Measurements from ENCODE around the gene MVK. TPM values are rescaled to one million over a fixed set of nuclear protein-coding genes. Genes with fewer than 3 reads are reported as not detected.

Gene MVK
- total RNA-seq, 1 donor from 2014 or later, result 53.1 TPM

DNA sequence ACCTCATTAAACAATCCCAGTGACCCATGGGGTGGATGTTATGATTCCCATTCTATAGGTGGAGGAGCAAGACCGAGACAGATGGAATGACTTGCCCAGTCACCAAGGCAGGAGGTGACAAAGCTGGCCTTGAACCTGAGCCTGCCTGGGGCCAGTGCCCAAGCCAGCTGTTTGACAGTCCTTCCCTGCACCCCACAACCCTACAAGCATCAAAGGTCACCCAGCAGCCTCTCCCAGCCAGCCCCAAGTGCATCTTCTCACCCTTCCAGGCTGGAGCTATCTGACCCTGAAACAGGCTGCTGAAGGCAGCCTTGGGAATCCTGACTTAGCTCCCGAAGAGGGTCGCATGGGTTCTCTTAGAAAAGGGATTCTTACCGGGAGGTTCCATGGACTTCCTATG, 20.6 kb upstream of the MVK start:
- Histone ChIP-seq H3K4me3 (no peak overlapping the region), H3K27ac (no peak overlapping the region), H3K4me1 (no peaks in the 10 kb centered on the region), H3K9me3 (no peaks in the 10 kb centered on the region), H3K36me3 (peaks cover 0 to 4% of the 10 kb centered on the region in 2 donors), H3K27me3 (no peaks in the 10 kb centered on the region)
- intact Hi-C loops (cut with DNase I), result no loop called here
- DNase-seq (ENCODE audit: low spot score in 2 of 2), result no peak
- TF ChIP-seq, protein P1, sequence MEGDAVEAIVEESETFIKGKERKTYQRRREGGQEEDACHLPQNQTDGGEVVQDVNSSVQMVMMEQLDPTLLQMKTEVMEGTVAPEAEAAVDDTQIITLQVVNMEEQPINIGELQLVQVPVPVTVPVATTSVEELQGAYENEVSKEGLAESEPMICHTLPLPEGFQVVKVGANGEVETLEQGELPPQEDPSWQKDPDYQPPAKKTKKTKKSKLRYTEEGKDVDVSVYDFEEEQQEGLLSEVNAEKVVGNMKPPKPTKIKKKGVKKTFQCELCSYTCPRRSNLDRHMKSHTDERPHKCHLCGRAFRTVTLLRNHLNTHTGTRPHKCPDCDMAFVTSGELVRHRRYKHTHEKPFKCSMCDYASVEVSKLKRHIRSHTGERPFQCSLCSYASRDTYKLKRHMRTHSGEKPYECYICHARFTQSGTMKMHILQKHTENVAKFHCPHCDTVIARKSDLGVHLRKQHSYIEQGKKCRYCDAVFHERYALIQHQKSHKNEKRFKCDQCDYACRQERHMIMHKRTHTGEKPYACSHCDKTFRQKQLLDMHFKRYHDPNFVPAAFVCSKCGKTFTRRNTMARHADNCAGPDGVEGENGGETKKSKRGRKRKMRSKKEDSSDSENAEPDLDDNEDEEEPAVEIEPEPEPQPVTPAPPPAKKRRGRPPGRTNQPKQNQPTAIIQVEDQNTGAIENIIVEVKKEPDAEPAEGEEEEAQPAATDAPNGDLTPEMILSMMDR (IDR thresholded peaks at IDR 0.05), result no peak

DNA sequence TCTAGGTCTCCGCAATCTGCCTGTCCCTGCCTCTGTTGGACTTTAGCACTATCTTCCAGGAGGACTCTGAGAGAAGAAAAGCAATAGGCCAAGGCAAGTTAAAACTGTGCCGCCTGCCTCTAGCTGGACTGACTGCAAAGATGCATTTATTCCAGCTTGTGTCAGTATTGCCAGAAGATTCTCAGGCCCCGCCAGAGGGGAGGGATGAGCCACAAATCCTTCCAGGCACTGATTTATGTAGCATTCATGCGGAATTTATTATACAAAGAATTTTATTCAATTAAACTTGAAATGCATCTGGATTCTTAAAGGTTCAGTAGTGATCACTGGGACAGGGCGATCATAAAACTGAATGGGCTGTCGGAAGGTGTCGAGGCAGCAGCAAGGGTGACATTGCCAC, 20.1 kb upstream of the MVK start:
- no peaks in the 10 kb centered on the region for H3K27me3 ChIP-seq
- TF ChIP-seq, protein P1 (IDR thresholded peaks at IDR 0.05), result no peak

DNA sequence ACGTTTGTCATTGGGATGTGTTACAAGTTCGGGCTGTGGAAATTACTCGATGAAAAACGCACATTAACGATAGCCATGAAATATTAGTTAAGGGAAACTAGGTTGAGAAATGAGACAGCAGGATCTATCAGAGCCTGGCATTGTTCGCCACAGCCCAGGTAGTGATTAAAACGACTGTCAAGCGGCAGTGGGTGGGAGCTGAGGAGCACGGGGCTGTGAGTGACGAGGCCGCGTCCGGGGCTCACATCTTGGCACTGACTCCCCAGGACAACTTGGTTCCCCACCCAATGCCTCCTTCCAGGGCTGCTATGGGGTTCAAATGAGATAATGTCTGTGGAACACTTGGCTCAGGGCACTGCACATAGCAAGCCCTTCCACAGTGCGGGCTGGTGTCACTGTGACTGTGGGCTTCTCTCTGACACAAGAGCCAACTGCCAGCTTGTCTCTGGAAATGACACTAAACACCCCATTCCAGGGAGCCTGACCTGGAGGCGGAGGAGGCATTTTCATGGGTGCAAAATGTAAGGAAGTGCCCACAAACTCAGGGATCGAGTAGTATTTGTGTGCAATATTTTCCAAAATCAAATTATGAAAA, 19.6 kb upstream of the MVK start:
- H3K27me3 ChIP-seq, result no peaks in the 10 kb centered on the region
- DNase-seq (ENCODE audit: low spot score in 2 of 2), result no peak
- H3K4me3 ChIP-seq, result no peak overlapping the region
- TF ChIP-seq, protein P1 (IDR thresholded peaks at IDR 0.05), result no peak
- intact Hi-C loops (cut with DNase I), result no loop called here
- peaks cover 0 to 4% of the 10 kb centered on the region in 2 donors for H3K36me3 ChIP-seq
- no peaks in the 10 kb centered on the region for H3K4me1 ChIP-seq
- no peak overlapping the region for H3K27ac ChIP-seq
- no peaks in the 10 kb centered on the region for H3K9me3 ChIP-seq

More for the DNA sequence above, 20.1 kb upstream of the MVK start:
- DNase-seq (ENCODE audit: low spot score in 2 of 2), result no peak
- intact Hi-C loops (cut with DNase I), result no loop called here
- H3K4me1 ChIP-seq, result no peaks in the 10 kb centered on the region
- no peak overlapping the region for H3K27ac ChIP-seq
- no peaks in the 10 kb centered on the region for H3K9me3 ChIP-seq
- no peak overlapping the region for H3K4me3 ChIP-seq
- peaks cover 0 to 4% of the 10 kb centered on the region in 2 donors for H3K36me3 ChIP-seq

DNA sequence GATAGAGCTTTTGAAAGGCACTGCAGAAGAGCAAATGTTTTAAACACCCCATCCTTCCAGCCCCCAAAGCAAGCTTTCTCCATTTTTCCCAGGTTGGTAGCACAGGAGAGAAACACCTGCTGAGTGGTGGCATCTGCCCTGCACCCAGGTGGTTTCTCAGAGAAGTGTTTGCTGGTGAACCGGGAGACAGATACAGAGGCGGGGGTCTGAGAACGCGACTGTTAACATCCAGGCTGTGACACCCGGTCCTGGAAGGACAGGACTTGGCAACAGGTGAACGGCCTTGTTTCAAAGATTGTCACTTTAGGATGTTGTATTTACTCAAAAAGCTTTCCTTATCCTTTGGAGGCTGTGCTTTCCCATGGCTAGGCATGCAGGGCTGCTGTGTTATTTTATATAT, 18.8 kb upstream of the MVK start:
- H3K27ac ChIP-seq, result no peak overlapping the region
- TF ChIP-seq, protein P1 (IDR thresholded peaks at IDR 0.05), result no peak
- H3K36me3 ChIP-seq, result peaks cover 0 to 4% of the 10 kb centered on the region in 2 donors
- H3K4me3 ChIP-seq, result no peak overlapping the region
- DNase-seq (ENCODE audit: low spot score in 2 of 2), result no peak
- no peaks in the 10 kb centered on the region for H3K27me3 ChIP-seq
- no peaks in the 10 kb centered on the region for H3K9me3 ChIP-seq
- intact Hi-C loops (cut with DNase I), result no loop called here
- no peaks in the 10 kb centered on the region for H3K4me1 ChIP-seq

DNA sequence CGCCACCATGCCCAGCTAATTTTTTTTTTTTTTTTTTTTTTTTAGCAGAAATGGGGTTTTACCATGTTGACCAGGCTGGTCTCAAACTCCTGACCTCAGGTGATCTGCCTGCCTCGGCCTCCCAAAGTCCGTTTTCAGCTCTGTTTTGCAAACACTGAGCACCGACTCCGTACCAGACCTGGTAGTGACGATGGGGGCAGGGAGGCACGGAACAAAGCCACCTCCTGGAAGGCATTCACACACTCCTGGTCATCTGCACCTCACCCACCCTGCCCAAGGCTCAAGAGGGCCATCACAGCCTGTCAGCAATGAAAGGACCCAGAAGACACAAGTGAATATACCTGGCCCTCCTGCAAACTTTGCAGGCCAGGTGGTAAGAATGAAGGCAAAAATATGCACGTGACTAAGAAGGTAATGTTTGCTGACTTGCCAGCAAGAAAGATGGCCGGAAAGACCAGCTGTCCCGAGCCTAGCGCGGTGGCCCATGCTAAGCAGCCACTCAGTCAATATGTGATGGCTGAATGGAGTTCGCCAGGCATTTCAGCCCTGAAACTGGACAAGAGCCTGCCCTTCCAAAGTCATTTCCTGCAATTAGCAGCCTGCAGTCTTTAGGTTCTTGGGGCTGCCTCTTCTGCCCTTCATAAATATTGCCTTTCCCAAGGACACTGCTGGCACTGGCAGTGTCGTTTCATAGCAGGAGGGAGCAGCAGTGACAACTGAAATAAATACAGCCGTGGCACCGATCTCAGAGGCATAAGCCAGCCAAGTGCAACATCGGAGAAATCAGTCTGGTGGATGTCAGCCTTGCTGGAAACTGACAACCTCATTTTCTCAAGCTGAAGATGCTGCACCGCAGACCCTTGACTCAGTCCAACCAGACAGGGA, 17.9 kb upstream of the MVK start:
- TF ChIP-seq, protein P1 (IDR thresholded peaks at IDR 0.05), result no peak
- Histone ChIP-seq H3K9me3 (no peaks in the 10 kb centered on the region), H3K27ac (no peak overlapping the region), H3K36me3 (peaks cover 0 to 4% of the 10 kb centered on the region in 2 donors), H3K4me3 (no peak overlapping the region), H3K4me1 (no peaks in the 10 kb centered on the region), H3K27me3 (no peaks in the 10 kb centered on the region)
- intact Hi-C loops (cut with DNase I), result no loop called here
- DNase-seq (ENCODE audit: low spot score in 2 of 2), result no peak

All from ascending aorta (tissue), 2 donors.